ENCODE measurements around the gene AGER. TPM values are rescaled to one million over a fixed set of nuclear protein-coding genes. Genes with fewer than 3 reads are reported as not detected.

AGER gene
- total and polyA plus RNA-seq, 2 experiments from 2014 or later = 3.4 to 4.5 TPM

DNA sequence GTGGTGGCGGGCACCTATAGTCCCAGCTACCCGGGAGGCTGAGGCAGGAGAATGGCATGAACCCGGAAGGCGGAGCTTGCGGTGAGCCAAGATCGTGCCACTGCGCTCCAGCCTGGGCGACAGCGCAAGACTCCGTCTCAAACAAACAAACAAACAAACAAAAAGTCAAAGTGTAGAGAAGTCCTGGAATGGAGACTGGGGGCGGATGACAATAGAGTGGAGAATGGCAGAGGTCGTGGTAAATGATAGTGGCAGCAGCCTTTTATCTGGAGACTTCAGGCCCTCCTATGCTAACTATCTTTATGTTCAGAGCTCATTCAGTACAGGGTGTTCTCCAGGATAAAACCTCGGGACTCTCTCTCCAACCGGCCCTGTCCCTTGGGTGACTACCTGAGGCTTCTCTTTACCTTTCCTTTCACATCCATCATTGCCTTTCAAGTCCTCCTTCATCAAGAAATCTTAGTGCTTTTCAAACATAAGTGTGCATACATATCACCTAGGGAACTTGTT lies 52.6 kb downstream of the AGER start:
- no peaks in the 10 kb centered on the region for H3K9me2 ChIP-seq (replicated peaks; ENCODE audit: insufficient read depth)
- no peaks in the 10 kb centered on the region for H3K27me3 ChIP-seq
- H3K27ac ChIP-seq = no peak overlapping the region
- DNase-seq (ENCODE audit: low spot score) = no peak
- H3K4me2 ChIP-seq = no peak overlapping the region
- no peak for TF ChIP-seq EZH2 (IDR thresholded peaks at IDR 0.05; ENCODE audit: borderline replicate concordance)
- TF ChIP-seq, protein P1, sequence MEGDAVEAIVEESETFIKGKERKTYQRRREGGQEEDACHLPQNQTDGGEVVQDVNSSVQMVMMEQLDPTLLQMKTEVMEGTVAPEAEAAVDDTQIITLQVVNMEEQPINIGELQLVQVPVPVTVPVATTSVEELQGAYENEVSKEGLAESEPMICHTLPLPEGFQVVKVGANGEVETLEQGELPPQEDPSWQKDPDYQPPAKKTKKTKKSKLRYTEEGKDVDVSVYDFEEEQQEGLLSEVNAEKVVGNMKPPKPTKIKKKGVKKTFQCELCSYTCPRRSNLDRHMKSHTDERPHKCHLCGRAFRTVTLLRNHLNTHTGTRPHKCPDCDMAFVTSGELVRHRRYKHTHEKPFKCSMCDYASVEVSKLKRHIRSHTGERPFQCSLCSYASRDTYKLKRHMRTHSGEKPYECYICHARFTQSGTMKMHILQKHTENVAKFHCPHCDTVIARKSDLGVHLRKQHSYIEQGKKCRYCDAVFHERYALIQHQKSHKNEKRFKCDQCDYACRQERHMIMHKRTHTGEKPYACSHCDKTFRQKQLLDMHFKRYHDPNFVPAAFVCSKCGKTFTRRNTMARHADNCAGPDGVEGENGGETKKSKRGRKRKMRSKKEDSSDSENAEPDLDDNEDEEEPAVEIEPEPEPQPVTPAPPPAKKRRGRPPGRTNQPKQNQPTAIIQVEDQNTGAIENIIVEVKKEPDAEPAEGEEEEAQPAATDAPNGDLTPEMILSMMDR (IDR thresholded peaks at IDR 0.05; ENCODE audit: poor library complexity) = no peak
- TF ChIP-seq EZH2phosphoT487 (IDR thresholded peaks at IDR 0.05; ENCODE audit: low read depth, severe bottlenecking, unreplicated experiment) = no peak
- 93% methylated on average over 13 of the region's 14 CpGs for WGBS (ENCODE audit: low lambda C conversion rate, missing lambda C conversion rate)
- no peaks in the 10 kb centered on the region for H3K9me3 ChIP-seq (ENCODE audit: low read depth)
- H3K4me1 ChIP-seq (ENCODE audit: insufficient read depth) = peaks cover 14% of the 10 kb centered on the region
- H3K79me2 ChIP-seq = peaks cover 21% of the 10 kb centered on the region
- H2AFZ ChIP-seq = no peak overlapping the region
- no peak overlapping the region for H3K4me3 ChIP-seq
- H3K36me3 ChIP-seq (replicated peaks; ENCODE audit: insufficient read depth, low read depth) = no peaks in the 10 kb centered on the region
- no peaks in the 10 kb centered on the region for H4K20me1 ChIP-seq (ENCODE audit: insufficient read depth, poor library complexity, severe bottlenecking)

Small RNA genes within 50 kb of the gene (microRNA-seq; reads per million reads assigned to microRNA genes)
- 12.5 reads per million, percentile 28 among the genes with 10 or more reads in this experiment for gene MIR6721
- not detected for gene MIR6833

Small RNA genes within 50 kb of the gene (small RNA-seq; reads per million reads assigned to genes)
- not detected for gene AL662884.1
- gene MIR6833 = not detected

Other genes starting within 250 kb of the AGER start
- 190 and 199 TPM in 2 replicates for gene CFB, start 238.2 kb downstream of the AGER start, total RNA-seq
- 287 and 349 TPM in 2 replicates for gene CFB, start 238.2 kb downstream of the AGER start, polyA plus RNA-seq
- gene NELFE, start 225.3 kb downstream of the AGER start, total RNA-seq = 70.1 and 78.2 TPM in 2 replicates
- gene NELFE, start 225.3 kb downstream of the AGER start, polyA plus RNA-seq = 78.7 and 86.9 TPM in 2 replicates
- 34.2 and 53.2 TPM in 2 replicates for gene SKIC2, start 225.1 kb downstream of the AGER start, total RNA-seq
- gene SKIC2, start 225.1 kb downstream of the AGER start, polyA plus RNA-seq = 61.7 and 64.3 TPM in 2 replicates
- 16.1 and 22.2 TPM in 2 replicates for gene DXO, start 212.1 kb downstream of the AGER start, total RNA-seq
- 39.3 and 43.8 TPM in 2 replicates for gene DXO, start 212.1 kb downstream of the AGER start, polyA plus RNA-seq
- gene C4A, start 202.2 kb downstream of the AGER start, total RNA-seq = 49.1 and 66.8 TPM in 2 replicates
- gene C4A, start 202.2 kb downstream of the AGER start, polyA plus RNA-seq = 69.9 and 74.4 TPM in 2 replicates
- gene C4B, start 169.5 kb downstream of the AGER start, total RNA-seq = 57.5 and 68.9 TPM in 2 replicates
- gene C4B, start 169.5 kb downstream of the AGER start, polyA plus RNA-seq = 78.0 and 80.0 TPM in 2 replicates
- gene CYP21A2, start 145.8 kb downstream of the AGER start, total RNA-seq = 0.12 and 1.4 TPM in 2 replicates
- 1.7 and 2.4 TPM in 2 replicates for gene CYP21A2, start 145.8 kb downstream of the AGER start, polyA plus RNA-seq
- gene TNXB, start 74.9 kb downstream of the AGER start, total RNA-seq = 11.6 and 22.0 TPM in 2 replicates
- 7.3 and 9.2 TPM in 2 replicates for gene TNXB, start 74.9 kb downstream of the AGER start, polyA plus RNA-seq
- gene ATF6B, start 56.0 kb downstream of the AGER start, total RNA-seq = 37.9 and 41.9 TPM in 2 replicates
- gene ATF6B, start 56.0 kb downstream of the AGER start, polyA plus RNA-seq = 43.7 and 52.6 TPM in 2 replicates
- gene FKBPL, start 54.0 kb downstream of the AGER start, total RNA-seq = 5.7 and 6.0 TPM in 2 replicates
- 6.2 and 6.3 TPM in 2 replicates for gene FKBPL, start 54.0 kb downstream of the AGER start, polyA plus RNA-seq
- gene PRRT1, start 32.3 kb downstream of the AGER start, total RNA-seq = 0.10 TPM in 1 of 2 replicates, not detected in the other
- gene PRRT1, start 32.3 kb downstream of the AGER start, polyA plus RNA-seq = 0.91 and 4.0 TPM in 2 replicates
- gene PPT2, start 30.1 kb downstream of the AGER start, total RNA-seq = 20.2 and 27.2 TPM in 2 replicates
- gene PPT2, start 30.1 kb downstream of the AGER start, polyA plus RNA-seq = 29.7 and 34.3 TPM in 2 replicates
- 1.8 and 4.5 TPM in 2 replicates for gene EGFL8, start 19.7 kb downstream of the AGER start, total RNA-seq
- 12.2 and 19.5 TPM in 2 replicates for gene EGFL8, start 19.7 kb downstream of the AGER start, polyA plus RNA-seq
- gene AGPAT1, start 8.2 kb downstream of the AGER start, total RNA-seq = 59.9 and 62.8 TPM in 2 replicates
- 67.6 and 71.4 TPM in 2 replicates for gene AGPAT1, start 8.2 kb downstream of the AGER start, polyA plus RNA-seq
- 133 and 135 TPM in 2 replicates for gene RNF5, start 5.8 kb downstream of the AGER start, total RNA-seq
- gene RNF5, start 5.8 kb downstream of the AGER start, polyA plus RNA-seq = 169 and 170 TPM in 2 replicates
- gene PBX2, start 5.9 kb upstream of the AGER start, total RNA-seq = 63.8 and 77.5 TPM in 2 replicates
- 20.5 and 21.6 TPM in 2 replicates for gene PBX2, start 5.9 kb upstream of the AGER start, polyA plus RNA-seq
- gene GPSM3, start 8.4 kb upstream of the AGER start, total RNA-seq = 1.8 and 4.3 TPM in 2 replicates
- gene GPSM3, start 8.4 kb upstream of the AGER start, polyA plus RNA-seq = 3.4 and 5.7 TPM in 2 replicates
- 3.6 and 5.0 TPM in 2 replicates for gene NOTCH4, start 39.8 kb upstream of the AGER start, total RNA-seq
- 2.7 and 4.9 TPM in 2 replicates for gene NOTCH4, start 39.8 kb upstream of the AGER start, polyA plus RNA-seq
- gene TSBP1, start 187.7 kb upstream of the AGER start, total RNA-seq = not detected in 2 replicates
- not detected in 2 replicates for gene TSBP1, start 187.7 kb upstream of the AGER start, polyA plus RNA-seq
- gene BTNL2, start 222.9 kb upstream of the AGER start, total RNA-seq = not detected in 2 replicates
- gene BTNL2, start 222.9 kb upstream of the AGER start, polyA plus RNA-seq = 0.62 TPM in 1 of 2 replicates, not detected in the other